ENCODE measurements around the gene RALY.
"Not testable (repeated sequence)": the region's sequence is repeated elsewhere in the genome, so short reads cannot be mapped to it uniquely, and the experiment has no call there.

Gene RALY

GRCh38 chr20:34014878-34015277 lies 21.2 kb downstream of the RALY start:
- in situ Hi-C loops (cut with HindIII; ENCODE audit: low sequenced_read_pairs), result no loop called here

- in situ Hi-C loops (cut with HindIII; ENCODE audit: low sequenced_read_pairs), result no loop called here
Observed at GRCh38 chr20:34015401-34016335, 22.0 kb downstream of the RALY start.

- in situ Hi-C loops (cut with HindIII; ENCODE audit: low sequenced_read_pairs), result no loop called here
Observed at GRCh38 chr20:34016736-34017135, 23.0 kb downstream of the RALY start.

GRCh38 chr20:34017610-34018009 lies 23.9 kb downstream of the RALY start:
- in situ Hi-C loops (cut with HindIII; ENCODE audit: low sequenced_read_pairs), result no loop called here

- in situ Hi-C loops (cut with HindIII; ENCODE audit: low sequenced_read_pairs), result no loop called here
Observed at GRCh38 chr20:34018166-34018565, 24.5 kb downstream of the RALY start.

GRCh38 chr20:34022151-34022838 lies 28.6 kb downstream of the RALY start:
- in situ Hi-C loops (cut with HindIII; ENCODE audit: low sequenced_read_pairs), result no loop called here

GRCh38 chr20:34022839-34023234 lies 29.1 kb downstream of the RALY start:
- in situ Hi-C loops (cut with HindIII; ENCODE audit: low sequenced_read_pairs), result no loop called here

- in situ Hi-C loops (cut with HindIII; ENCODE audit: low sequenced_read_pairs), result no loop called here
Observed at GRCh38 chr20:34023937-34024722, 30.4 kb downstream of the RALY start.

- in situ Hi-C loops (cut with HindIII; ENCODE audit: low sequenced_read_pairs), result no loop called here
Observed at GRCh38 chr20:34024723-34025351, 31.1 kb downstream of the RALY start.

GRCh38 chr20:34028013-34028412 lies 34.3 kb downstream of the RALY start:
- in situ Hi-C loops (cut with HindIII; ENCODE audit: low sequenced_read_pairs), result not testable (repeated sequence)

- in situ Hi-C loops (cut with HindIII; ENCODE audit: low sequenced_read_pairs), result no loop called here
Observed at GRCh38 chr20:34029415-34029814, 35.7 kb downstream of the RALY start.

GRCh38 chr20:34030456-34030855 lies 36.7 kb downstream of the RALY start:
- in situ Hi-C loops (cut with HindIII; ENCODE audit: low sequenced_read_pairs), result no loop called here

GRCh38 chr20:34033903-34034302 lies 40.2 kb downstream of the RALY start:
- in situ Hi-C loops (cut with HindIII; ENCODE audit: low sequenced_read_pairs), result no loop called here

- in situ Hi-C loops (cut with HindIII; ENCODE audit: low sequenced_read_pairs), result no loop called here
Observed at GRCh38 chr20:34037121-34037520, 43.4 kb downstream of the RALY start.

- in situ Hi-C loops (cut with HindIII; ENCODE audit: low sequenced_read_pairs), result no loop called here
Observed at GRCh38 chr20:34037767-34038166, 44.1 kb downstream of the RALY start.

- in situ Hi-C loops (cut with HindIII; ENCODE audit: low sequenced_read_pairs), result no loop called here
Observed at GRCh38 chr20:34040300-34040995, 46.7 kb downstream of the RALY start.

- in situ Hi-C loops (cut with HindIII; ENCODE audit: low sequenced_read_pairs), result no loop called here
Observed at GRCh38 chr20:34041226-34041625, 47.5 kb downstream of the RALY start.

- in situ Hi-C loops (cut with HindIII; ENCODE audit: low sequenced_read_pairs), result no loop called here
Observed at GRCh38 chr20:34042262-34042661, 48.6 kb downstream of the RALY start.

GRCh38 chr20:34043025-34043424 lies 49.3 kb downstream of the RALY start:
- in situ Hi-C loops (cut with HindIII; ENCODE audit: low sequenced_read_pairs), result no loop called here

GRCh38 chr20:34045294-34045693 lies 51.6 kb downstream of the RALY start:
- in situ Hi-C loops (cut with HindIII; ENCODE audit: low sequenced_read_pairs), result no loop called here

Data from endothelial cell of hepatic sinusoid (primary cell).